Glutamatergic neuron (in vitro differentiated cells): ENCODE measurements around the gene SLC25A5. TPM values are rescaled to one million over a fixed set of nuclear protein-coding genes. Genes with fewer than 3 reads are reported as not detected.

Source experiments
- DNase-seq: peaks from one replicate; pipeline ENCODE4 v3.0.0; 2022
- H3K27ac Mint-ChIP-seq: one replicate; pipeline ENCODE4 v1.8.0; 2020; ENCODE audit warnings: mild to moderate bottlenecking, mixed read lengths, inconsistent platforms; ENCODE audit not compliant: unreplicated experiment
- H3K27me3 Mint-ChIP-seq: one replicate; pipeline ENCODE4 v1.8.0; 2020; ENCODE audit warnings: mild to moderate bottlenecking, moderate library complexity, mixed read lengths, inconsistent platforms; ENCODE audit not compliant: unreplicated experiment
- H3K36me3 Mint-ChIP-seq: one replicate; pipeline ENCODE4 v1.8.0; 2020; ENCODE audit warnings: mild to moderate bottlenecking, mixed read lengths, inconsistent platforms; ENCODE audit not compliant: unreplicated experiment
- H3K4me1 Mint-ChIP-seq: one replicate; pipeline ENCODE4 v1.8.0; 2020; ENCODE audit warnings: mild to moderate bottlenecking, low read depth, mixed read lengths, inconsistent platforms; ENCODE audit not compliant: unreplicated experiment
- H3K4me3 Mint-ChIP-seq: one replicate; pipeline ENCODE4 v1.8.0; 2020; ENCODE audit warnings: mild to moderate bottlenecking, mixed read lengths, inconsistent platforms; ENCODE audit not compliant: unreplicated experiment
- H3K9me3 Mint-ChIP-seq: one replicate; pipeline ENCODE4 v1.8.0; 2020; ENCODE audit warnings: mild to moderate bottlenecking, moderate library complexity, mixed read lengths, inconsistent platforms; ENCODE audit not compliant: unreplicated experiment
- total RNA-seq: library from RNA; stranded (reverse); fragmentation: NEBNext Ultra II Directional; extraction: Animal tissue kit (Norgen Biotek cat#: 25700); gene quantifications from one replicate; pipeline ENCODE4 v1.2.1, GENCODE V29; 2021; ENCODE audit not compliant: unreplicated experiment
- TF ChIP-seq, protein P1 (sequence below): fragments of 200-600 bp; sonication (generic); IDR thresholded peaks from one replicate; pipeline ENCODE4 v1.5.0; 2021; ENCODE audit not compliant: partially characterized antibody, unreplicated experiment

The SLC25A5 gene
- total RNA-seq, 1 donor from 2014 or later = 179 TPM

DNA sequence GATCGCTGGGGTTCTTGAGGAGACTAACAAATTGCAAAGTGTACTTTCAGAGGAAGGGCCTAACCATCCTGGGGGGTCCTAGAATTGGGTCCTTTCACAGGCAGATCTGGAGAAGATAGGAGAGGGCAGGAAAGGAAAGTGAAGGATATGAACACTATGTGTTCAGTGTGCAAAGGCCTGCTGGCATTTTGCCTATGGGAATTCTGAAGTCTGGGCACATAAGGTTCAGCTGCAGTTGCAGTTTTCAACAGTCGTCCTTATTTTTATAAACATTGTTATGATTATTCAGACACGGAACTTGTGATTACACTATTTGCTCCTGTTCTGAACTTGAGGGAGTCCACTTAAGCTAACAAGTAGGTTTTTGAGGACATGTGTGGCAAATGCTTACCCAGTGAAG lies 1.3 kb upstream of the SLC25A5 start:
- H3K9me3 Mint-ChIP-seq = no peaks in the 10 kb centered on the region
- H3K27ac Mint-ChIP-seq = no peak overlapping the region
- TF ChIP-seq, protein P1, sequence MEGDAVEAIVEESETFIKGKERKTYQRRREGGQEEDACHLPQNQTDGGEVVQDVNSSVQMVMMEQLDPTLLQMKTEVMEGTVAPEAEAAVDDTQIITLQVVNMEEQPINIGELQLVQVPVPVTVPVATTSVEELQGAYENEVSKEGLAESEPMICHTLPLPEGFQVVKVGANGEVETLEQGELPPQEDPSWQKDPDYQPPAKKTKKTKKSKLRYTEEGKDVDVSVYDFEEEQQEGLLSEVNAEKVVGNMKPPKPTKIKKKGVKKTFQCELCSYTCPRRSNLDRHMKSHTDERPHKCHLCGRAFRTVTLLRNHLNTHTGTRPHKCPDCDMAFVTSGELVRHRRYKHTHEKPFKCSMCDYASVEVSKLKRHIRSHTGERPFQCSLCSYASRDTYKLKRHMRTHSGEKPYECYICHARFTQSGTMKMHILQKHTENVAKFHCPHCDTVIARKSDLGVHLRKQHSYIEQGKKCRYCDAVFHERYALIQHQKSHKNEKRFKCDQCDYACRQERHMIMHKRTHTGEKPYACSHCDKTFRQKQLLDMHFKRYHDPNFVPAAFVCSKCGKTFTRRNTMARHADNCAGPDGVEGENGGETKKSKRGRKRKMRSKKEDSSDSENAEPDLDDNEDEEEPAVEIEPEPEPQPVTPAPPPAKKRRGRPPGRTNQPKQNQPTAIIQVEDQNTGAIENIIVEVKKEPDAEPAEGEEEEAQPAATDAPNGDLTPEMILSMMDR = no peak
- no peaks in the 10 kb centered on the region for H3K36me3 Mint-ChIP-seq
- H3K27me3 Mint-ChIP-seq = no peaks in the 10 kb centered on the region
- H3K4me3 Mint-ChIP-seq = no peak overlapping the region
- no peak for DNase-seq
- H3K4me1 Mint-ChIP-seq = no peaks in the 10 kb centered on the region

DNA sequence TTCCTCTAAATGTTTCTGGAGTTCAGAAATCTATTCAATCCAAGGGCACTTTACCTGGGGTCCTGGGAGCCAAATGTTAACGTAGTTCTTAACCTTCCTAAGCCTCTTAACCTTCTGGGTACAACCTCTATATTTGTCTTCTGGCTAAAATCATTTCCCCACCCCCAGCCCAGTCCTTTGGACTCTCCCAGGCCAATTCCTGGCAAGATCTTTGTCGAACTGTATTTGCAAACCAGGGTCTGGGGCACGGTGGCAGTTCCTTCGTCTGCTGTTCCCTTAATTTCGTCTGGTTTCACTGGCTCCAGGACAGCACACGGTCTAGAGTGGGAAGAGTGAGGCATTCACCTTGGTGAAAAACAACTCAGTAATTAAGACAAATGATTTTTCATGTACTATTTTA lies 811 bp upstream of the SLC25A5 start:
- DNase-seq = no peak
- TF ChIP-seq, protein P1 = no peak
- Mint-ChIP-seq H3K9me3 (no peaks in the 10 kb centered on the region), H3K4me3 (peak overlapping the region; percentile 64), H3K27ac (no peak overlapping the region), H3K27me3 (no peaks in the 10 kb centered on the region), H3K4me1 (no peaks in the 10 kb centered on the region), H3K36me3 (no peaks in the 10 kb centered on the region)

DNA sequence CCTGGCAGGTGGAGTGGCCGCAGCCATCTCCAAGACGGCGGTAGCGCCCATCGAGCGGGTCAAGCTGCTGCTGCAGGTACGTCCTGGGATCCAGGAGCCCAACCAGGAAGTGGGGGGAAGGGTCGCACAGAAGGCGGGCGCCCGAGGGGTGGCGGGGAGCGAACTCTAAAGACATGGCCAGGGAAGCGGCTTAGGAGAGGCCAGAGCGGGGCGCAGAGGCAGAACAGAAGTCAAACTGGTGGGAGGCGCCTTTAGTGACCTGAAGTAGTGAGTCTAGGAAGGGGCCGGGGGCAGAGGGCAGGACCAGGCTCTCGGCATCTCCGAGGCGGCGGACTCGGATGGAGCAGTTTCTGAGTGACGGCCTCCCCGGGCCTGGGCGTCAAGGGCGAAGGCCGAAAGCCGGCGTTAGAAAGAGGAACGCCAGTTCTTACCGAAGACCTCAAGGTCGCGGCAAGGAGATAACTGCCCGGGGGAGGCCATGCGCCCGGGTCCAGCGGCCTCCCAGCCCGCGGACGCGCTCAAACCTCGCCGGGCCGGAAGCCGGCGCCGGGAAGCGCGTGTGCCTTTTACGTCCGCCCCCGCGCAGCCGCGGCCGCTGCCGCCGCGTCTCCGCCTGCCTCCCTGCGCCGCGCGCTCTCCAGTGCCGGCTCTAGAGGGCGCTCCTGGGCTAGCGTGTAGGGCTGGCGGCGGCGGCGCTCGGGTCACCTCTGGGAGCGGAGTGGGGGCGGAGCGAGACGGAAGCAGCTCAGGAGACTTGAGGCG lies 488 bp downstream of the SLC25A5 start:
- H3K27me3 Mint-ChIP-seq = no peaks in the 10 kb centered on the region
- H3K36me3 Mint-ChIP-seq = no peaks in the 10 kb centered on the region
- peak overlapping the region; percentile 84 for H3K4me3 Mint-ChIP-seq
- H3K4me1 Mint-ChIP-seq = no peaks in the 10 kb centered on the region
- DNase-seq = peak; percentile 90
- H3K27ac Mint-ChIP-seq = peak overlapping the region; percentile 78
- TF ChIP-seq, protein P1 = peak; percentile 70
- H3K9me3 Mint-ChIP-seq = no peaks in the 10 kb centered on the region

DNA sequence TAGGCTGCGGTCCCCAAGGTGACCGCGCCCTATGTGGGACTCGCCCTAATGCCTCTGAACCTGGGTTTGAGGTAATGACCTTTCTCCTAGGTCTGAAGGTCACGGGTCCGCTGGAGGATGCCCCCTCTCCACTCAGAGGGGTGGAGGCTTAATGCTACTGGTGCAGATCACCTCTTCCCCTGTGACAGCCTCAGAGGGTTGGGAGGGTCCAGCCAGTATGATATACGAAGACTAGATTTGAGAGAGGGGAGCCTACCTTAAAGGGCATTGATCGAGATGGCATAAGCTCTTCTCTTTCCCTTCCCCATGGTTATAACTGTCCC lies 1.0 kb downstream of the SLC25A5 start:
- Mint-ChIP-seq H3K4me3 (peak overlapping the region; percentile 81), H3K9me3 (no peaks in the 10 kb centered on the region)

More for the DNA sequence above, 1.0 kb downstream of the SLC25A5 start:
- no peak for DNase-seq
- H3K4me1 Mint-ChIP-seq = no peaks in the 10 kb centered on the region
- TF ChIP-seq, protein P1 = peak; percentile 19
- H3K27ac Mint-ChIP-seq = peak overlapping the region; percentile 28
- H3K36me3 Mint-ChIP-seq = no peaks in the 10 kb centered on the region
- no peaks in the 10 kb centered on the region for H3K27me3 Mint-ChIP-seq
